GM21515 (cell line): ENCODE measurements around the gene SPC25.
"Not testable (repeated sequence)": the region's sequence is repeated elsewhere in the genome, so short reads cannot be mapped to it uniquely, and the experiment has no call there.

ENCODE experiments used
- ATAC-seq: cut with Tn5 transposase; IDR thresholded peaks from one replicate; pipeline ENCODE4 v1.9.1; 2021; ENCODE audit not compliant: unreplicated experiment

The SPC25 gene

GRCh38 chr2:168890006-168890782 is at the start of gene SPC25:
Gene SPC25, minus strand, starts transcription at chr2:168890430. Its CDS starts 911 bp downstream, at chr2:168889519.
- peak; percentile 100 for ATAC-seq

DNA sequence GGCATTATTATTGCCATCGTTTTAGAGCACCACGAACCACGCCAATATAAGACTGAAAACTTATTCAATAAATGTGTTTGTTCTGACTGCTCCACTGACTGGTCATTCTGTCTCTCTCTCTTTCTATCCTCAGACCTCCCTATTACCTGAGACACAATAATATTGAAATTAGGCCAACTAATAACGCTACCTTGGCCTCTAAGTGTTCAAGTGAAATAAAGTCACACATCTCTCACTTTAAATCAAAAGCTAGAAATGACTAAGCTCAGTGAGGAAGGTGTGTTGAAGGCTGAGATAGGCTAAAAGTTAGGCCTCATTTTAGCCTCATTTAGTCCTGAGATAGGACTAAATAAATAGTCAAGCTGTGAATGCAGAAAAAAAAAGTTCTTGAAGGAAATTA is 49.7 kb upstream of the SPC25 start:
- ATAC-seq = peak; percentile 71

- ATAC-seq = no peak
These were observed 48.8 kb upstream of the SPC25 start for GRCh38 chr2:168939061-168939460.

- no peak for ATAC-seq
These were observed 45.8 kb upstream of the SPC25 start for GRCh38 chr2:168935810-168936581.

DNA sequence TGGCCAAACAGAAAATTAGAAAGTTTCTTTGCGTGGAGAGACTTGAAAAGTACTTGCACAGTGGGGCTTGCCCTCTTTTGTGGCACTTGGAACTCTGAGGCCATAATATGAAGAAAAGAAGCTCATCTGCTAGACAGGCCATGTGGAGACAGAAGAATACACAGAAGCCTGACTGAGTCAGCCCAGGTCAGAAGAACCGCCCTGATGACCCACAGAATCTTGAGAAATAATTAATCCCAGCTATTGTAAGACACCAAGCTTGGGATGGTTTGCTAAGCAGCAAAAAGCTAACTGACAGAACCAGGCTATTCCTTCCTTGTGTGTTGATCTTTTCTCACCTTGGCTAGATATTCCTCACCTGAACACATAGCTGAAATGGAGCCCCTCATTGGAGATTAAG is 44.6 kb upstream of the SPC25 start:
- ATAC-seq = no peak

- ATAC-seq = not testable (repeated sequence)
These were observed 41.9 kb upstream of the SPC25 start for GRCh38 chr2:168932174-168932573.

- ATAC-seq = no peak
These were observed 40.0 kb upstream of the SPC25 start for GRCh38 chr2:168930242-168930641.

- no peak for ATAC-seq
These were observed 38.8 kb upstream of the SPC25 start for GRCh38 chr2:168929031-168929430.

DNA sequence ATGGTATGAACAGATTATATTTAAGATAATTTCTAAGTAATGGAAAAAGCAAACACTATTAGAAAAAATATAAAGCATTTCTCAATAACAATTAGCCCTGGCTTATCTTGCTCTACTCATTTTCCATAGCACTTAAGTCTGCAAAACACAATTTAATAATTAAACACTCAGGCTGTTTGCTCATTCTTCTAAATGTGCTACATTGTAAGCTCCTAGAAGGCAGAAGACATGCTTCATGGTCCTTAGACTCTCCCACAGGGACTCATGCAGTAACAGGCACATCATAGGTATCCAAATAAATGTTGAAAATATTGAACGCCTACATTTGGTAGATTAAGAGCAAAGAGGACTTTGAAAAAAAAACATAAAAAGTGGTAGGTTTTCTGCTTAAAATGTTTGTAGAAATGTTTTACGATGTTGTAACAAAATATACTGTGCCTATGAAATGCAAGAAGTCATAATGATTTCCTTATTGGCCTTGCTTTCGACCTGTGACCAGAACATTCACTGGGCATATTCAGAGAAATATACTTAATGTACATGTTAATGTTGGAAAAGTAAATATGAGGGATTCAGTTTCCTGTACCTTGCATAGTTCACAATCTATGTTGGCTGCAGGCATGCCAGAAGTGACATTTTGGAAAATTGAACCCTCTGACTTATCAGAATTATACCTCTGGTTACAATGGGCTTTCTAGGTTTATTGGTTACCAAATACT is 38.0 kb upstream of the SPC25 start:
- ATAC-seq = no peak

DNA sequence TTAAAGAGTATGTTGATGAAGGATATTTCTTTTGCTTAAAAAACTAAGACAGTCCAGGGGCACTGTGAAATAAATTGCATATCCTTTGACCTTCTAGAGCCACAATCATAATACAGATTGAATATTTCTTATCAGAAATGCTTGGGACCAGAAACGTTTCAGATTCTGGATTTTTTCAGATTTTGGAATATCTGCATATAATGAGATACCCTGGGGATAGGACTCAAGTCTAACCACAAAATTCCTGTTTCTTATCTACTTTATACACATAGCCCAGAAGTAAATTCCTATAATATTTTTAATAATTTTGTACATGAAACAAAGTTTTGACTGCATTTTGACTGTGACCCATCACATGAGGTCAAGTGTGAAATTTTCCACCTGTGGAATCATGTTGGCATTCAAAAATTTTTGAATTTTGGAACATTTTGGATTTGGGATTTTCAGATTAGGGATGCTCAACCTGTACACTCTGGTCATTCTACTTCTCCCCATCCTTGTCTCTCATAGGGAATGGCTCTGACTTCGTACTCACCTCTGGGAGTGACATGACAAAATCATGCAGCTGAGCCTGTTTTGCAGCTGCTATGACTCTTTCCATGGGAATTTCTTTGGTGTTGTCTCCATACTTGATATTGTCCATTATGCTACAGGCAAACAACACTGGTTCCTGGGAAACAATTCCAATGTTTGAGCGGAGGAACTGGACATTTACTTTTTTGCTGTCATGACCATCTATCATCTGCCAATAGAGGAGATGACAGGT is 36.6 kb upstream of the SPC25 start:
- no peak for ATAC-seq

- no peak for ATAC-seq
These were observed 30.4 kb upstream of the SPC25 start for GRCh38 chr2:168920504-168921157.

DNA sequence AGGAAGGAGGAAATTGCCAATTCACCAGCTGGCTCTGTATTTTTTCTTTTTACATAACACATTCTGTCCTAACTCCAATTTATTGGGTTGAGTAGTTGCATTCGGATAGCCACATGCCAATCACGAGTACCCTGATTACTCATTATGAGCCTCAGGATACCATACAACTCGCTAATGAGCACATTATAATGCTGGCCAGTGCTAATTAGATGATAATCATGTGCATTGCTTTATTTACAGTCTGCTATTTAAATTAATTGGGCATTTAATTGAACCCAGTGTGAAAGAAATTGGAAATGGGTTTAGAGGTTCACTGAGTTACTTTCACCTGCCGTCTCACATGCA is 26.1 kb upstream of the SPC25 start:
- ATAC-seq = no peak

DNA sequence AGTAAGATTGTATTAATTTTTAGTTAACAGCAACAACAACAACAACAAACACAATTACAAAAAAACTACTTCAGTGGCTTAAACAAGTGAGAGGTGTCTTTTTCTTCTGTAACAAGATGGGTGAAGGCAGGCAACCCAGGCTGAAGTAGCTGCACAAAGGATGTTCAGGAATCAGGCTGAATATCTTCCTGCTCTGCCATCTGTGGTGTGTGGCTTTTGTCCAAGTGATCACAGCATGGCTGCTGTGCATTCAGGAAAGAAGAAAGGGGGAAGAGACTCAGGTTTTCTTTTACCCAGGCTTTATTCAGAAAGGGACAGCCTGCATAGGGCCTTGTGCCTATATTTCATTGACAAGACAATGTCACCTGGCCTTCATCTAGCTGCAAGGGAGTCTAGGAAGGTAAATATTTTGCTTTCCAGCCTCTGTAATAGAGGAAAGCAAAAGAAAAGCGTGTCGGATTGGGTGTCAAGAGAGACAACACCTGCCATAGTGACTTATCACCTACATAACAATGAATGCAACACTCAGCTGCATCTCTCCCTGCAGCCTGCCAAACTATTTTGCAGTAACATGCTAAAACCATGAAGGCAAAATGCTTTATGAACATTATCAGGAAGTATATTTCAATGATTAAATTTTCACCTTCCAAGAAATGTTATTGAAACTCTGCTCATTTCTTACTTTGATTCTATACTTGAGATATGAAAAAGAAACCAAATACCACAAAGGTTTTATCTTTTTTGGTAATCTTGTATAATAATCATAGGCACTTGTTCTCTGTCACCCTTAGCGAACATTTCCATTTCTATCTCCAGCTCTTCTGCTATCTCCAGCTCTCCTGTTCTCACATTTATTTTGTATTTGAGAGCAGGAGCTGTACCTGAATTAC is 25.5 kb upstream of the SPC25 start:
- no peak for ATAC-seq

DNA sequence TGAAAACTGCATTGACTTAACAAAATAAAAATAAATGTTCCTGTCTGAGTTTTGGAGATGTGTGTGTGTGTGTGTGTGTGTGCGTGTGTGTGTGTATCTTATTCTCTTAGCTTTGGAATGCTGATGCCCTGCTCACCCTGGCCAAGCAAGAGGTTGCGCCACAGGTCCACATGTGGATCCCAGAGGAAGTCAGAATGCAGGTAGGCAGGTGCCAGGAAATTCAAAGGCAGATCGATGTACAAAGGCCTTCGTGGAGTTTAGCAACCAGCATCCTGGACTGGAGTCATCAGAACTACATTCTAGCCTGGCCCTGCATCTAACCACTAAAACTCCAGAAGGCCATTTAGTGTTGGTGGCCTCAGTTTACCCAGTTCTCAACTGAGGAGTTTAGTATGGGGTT is 23.3 kb upstream of the SPC25 start:
- no peak for ATAC-seq

DNA sequence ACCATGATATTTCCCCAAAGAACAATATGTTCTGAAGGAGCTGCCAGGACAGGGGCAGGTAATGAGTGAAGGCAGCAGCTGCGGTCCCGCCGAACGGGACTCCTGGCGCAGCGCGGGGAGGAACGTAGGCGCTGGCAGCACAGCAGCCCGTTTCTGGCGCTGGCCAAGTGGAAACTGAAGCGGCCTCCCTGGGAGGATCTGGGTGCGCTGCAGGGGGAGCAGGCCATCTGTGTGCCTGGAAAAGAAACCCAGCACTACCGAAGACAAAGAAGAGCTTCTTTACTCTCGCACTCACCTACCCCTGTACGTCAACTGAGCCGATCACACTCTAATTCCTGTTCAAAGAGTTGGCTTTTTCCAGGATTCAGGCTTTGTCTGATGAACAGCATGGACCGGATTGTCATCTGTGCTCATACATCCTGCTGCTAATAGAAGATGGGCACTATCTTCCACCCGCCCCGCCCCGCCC is 22.7 kb upstream of the SPC25 start:
- no peak for ATAC-seq

- no peak for ATAC-seq
These were observed 22.2 kb upstream of the SPC25 start for GRCh38 chr2:168912466-168912865.

GRCh38 chr2:168910330-168910729 is 20.1 kb upstream of the SPC25 start:
- no peak for ATAC-seq

GRCh38 chr2:168907940-168908662 is 17.9 kb upstream of the SPC25 start:
- no peak for ATAC-seq

- no peak for ATAC-seq
These were observed 14.1 kb upstream of the SPC25 start for GRCh38 chr2:168904358-168904757.
